GM19240 (cell line): Measurements from ENCODE around the gene AMBRA1.

Source experiments
- DNase-seq: peaks from one replicate; pipeline ENCODE4 v3.0.0; 2011; ENCODE audit warnings: low spot score; ENCODE audit not compliant: insufficient read length

The AMBRA1 gene

GRCh38 chr11:46402957-46403902 is 190.6 kb downstream of the AMBRA1 start:
- DNase-seq: no peak

- no peak for DNase-seq
These were observed 196.3 kb downstream of the AMBRA1 start for GRCh38 chr11:46397526-46397925.

GRCh38 chr11:46393759-46394158 is 200.1 kb downstream of the AMBRA1 start:
- no peak for DNase-seq

- DNase-seq: no peak
These were observed 200.6 kb downstream of the AMBRA1 start for GRCh38 chr11:46393231-46393616.

- peak; percentile 97 for DNase-seq
These were observed 201.2 kb downstream of the AMBRA1 start for GRCh38 chr11:46392421-46393230.

GRCh38 chr11:46391578-46392420 is 202.0 kb downstream of the AMBRA1 start, which contains the start of gene CHRM4:
TSS of gene CHRM4 (minus strand) at chr11:46391776. CDS start at chr11:46386557, 5,219 bp downstream.
- no peak for DNase-seq

- DNase-seq: no peak
These were observed 202.6 kb downstream of the AMBRA1 start for GRCh38 chr11:46391186-46391577.

GRCh38 chr11:46390331-46391171 is 203.3 kb downstream of the AMBRA1 start:
- DNase-seq: no peak

GRCh38 chr11:46389450-46390330 is 204.1 kb downstream of the AMBRA1 start:
- DNase-seq: peak; percentile 86

- DNase-seq: no peak
These were observed 205.0 kb downstream of the AMBRA1 start for GRCh38 chr11:46388619-46389449.

- DNase-seq: no peak
These were observed 205.8 kb downstream of the AMBRA1 start for GRCh38 chr11:46387919-46388618.

GRCh38 chr11:46387456-46387855 is 206.4 kb downstream of the AMBRA1 start:
- no peak for DNase-seq

GRCh38 chr11:46386674-46387073 is 207.1 kb downstream of the AMBRA1 start:
- no peak for DNase-seq

GRCh38 chr11:46386005-46386578 is 207.7 kb downstream of the AMBRA1 start:
- no peak for DNase-seq

GRCh38 chr11:46385169-46386004 is 208.4 kb downstream of the AMBRA1 start:
- DNase-seq: no peak

- DNase-seq: no peak
These were observed 209.7 kb downstream of the AMBRA1 start for GRCh38 chr11:46383974-46384701.
